IPS-11a (cell line): ENCODE data around the gene WBP2NL.
A peak's percentile ranks its signal among the peaks of the same experiment; 100 is the strongest.

ENCODE experiments used
- H3K4me3 ChIP-seq: one replicate; pipeline ENCODE4 v1.5.1; 2013; ENCODE audit warnings: low read depth, low read length, control low read depth

WBP2NL gene

DNA sequence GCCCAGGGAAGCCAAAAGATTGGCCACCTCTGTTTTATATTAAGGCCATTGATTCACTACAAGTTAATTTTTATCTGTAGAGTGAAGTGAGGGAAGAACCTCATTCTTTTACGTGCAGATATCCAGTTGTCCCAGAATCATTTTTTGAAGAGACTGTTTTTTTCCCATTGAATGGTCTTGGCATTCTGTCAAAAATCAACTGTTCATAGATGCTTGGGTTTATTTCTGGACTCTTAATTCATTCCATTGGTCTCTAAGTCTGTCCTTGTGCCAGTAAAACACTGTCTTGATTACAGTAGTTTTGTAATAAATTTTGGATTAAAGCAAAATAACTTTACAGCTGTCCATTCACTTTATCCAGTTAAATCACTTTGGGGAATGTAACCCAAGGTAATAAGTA lies 26.8 kb downstream of the WBP2NL start:
- H3K4me3 ChIP-seq, result no peak overlapping the region

DNA sequence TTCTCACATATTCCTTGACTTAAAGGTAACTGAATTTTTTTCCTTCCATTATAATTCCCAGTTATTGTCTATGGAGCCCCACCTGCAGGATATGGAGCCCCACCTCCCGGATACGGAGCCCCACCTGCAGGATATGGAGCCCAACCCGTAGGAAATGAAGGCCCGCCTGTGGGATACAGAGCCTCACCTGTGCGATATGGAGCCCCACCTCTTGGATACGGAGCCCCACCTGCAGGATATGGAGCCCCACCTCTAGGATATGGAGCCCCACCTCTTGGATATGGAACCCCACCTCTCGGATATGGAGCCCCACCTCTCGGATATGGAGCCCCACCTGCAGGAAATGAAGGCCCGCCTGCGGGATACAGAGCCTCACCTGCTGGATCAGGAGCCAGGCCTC lies 28.1 kb downstream of the WBP2NL start:
- H3K4me3 ChIP-seq, result no peak overlapping the region

DNA sequence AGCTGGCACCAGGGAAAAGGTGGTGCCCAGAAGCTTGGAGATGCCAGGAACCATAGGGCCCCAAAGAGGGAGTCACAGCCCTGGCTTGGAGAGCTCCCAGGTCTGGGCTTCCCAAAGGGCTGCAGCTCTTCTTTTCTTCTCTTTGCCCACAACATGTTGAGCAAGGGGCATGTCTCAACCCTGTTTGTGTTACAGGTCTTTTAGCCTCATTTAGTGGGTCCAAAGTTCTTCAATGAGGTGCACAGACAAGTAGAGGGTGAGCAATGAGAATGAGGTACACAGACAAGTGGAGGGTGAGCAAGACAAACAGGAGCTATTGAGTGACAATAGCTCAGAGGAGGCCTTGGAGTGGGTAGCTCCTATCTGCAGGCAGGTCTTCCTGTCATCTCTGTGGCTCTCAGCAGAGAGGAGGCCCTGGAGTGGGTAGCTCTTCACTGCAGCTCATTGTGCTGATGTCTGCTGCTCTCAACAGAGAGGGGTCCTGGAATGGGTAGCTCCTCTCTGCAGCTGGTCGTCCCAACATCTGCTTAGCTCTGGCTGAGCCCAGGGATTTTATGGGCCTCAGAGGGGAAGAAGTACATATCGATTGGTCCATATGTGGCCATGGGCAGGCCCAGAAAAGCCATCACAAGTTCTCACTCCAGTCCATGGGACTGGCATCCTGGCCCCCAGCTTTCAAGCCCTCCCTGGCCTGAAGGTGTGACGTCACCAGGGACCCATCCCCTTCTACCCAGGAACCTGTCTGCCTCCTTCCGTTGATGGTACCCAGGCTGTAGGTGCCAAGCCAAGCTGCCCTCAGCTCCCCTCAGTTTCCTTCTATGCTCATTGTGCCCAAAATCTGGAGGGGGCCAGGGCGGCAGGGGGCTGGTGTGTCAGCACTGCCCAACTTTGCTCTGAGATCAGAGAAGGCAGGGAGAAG lies 34.9 kb downstream of the WBP2NL start:
- no peak overlapping the region for H3K4me3 ChIP-seq

DNA sequence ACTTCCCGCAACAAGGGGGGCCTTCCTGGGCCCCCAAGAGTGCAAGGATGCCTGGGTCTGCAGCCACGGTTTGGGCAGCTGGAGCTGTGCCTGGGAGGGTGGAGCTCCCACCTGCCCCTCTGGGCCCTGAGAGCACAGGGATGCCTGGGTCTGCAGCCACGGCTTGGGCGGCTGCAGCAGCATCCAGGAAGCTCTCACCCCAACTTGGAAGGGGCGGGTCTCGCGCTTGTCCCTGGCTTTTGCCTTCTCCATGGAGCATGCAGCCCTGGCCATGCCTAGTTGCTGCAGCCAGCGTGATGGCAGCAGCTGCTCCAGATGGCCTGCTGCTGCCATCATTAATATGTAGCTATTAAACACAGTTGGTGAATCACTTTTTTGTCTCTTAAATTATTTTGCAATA lies 36.7 kb downstream of the WBP2NL start:
- H3K4me3 ChIP-seq, result no peak overlapping the region

DNA sequence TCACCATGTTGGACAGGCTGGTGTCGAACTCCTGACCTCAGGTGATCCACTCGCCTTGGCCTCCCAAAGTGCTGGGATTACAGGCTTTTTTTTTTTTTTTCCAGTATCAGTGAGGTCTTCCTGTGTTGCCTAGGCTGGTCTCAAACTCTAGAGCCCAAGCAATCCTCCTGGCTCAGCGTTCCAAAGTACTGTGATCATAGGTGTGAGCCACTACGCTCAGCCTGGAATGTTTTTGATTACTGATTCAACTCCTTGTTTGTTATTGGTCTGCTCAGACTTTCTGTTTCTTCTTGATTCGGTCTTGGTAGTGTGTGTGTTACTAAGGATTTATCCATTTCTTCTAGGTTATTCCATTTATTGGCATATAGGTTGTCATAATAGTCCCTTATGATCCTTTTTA lies 40.7 kb downstream of the WBP2NL start:
- H3K4me3 ChIP-seq, result no peak overlapping the region

DNA sequence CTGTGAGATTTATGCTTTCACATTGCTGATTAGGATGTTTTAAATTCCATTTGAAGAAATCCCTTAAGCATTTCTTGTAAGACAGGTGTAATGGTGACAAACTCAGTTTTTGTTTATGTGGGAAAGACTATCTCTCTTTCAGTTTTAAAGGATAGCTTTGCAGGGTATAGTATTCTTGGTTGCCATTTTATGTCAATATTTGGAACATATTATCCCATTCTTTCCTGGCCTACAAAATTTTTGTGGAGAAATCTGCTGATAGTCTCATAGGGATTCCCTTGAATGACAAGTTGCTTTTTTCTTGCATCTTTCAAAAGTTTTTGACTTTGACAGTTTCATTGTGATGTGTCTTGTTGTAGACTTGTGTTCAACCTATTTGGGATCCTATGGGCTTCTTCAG lies 43.2 kb downstream of the WBP2NL start:
- H3K4me3 ChIP-seq, result no peak overlapping the region

DNA sequence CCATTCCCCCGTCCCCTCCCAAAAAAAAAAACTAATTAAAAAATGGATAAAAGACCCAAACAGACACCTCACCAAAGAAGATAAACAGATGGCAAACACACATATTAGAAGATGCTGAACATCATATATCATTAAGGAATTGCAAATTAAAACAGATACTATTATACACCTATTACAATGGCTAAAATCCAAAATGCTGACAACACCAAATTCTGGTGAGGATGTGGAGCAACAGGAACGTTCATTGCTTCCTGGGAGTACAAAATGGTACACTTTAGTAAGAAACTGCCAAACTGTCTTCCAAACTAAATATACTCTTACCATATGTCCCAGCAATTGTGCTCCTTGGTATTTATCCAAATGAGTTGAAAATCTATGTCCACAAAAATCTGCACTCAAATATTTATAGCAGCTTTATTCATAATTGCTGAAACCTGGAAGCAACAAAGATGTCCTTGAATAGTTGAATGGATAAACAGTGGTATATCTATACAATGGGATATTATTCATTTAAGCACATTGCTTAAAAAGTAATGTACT lies 52.1 kb downstream of the WBP2NL start:
- H3K4me3 ChIP-seq, result no peak overlapping the region

DNA sequence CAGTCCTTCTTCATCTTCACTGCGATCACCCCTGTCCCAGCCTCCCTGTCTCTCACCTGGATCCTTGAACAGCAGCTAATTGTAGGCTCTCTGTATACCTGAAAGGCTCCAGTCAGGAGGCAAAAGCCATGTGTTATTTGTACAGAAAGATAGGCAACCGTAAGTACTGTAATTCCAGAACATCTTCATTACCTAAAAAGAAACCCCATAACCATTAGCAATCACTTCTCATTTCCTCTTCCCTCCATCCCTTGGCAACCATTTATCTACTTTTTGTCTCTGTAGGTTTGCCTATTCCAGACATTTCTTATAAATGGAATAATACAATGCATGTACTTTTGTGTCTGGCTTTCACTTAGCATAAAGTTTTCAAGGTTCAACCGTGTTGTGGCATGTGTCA lies 54.2 kb downstream of the WBP2NL start:
- H3K4me3 ChIP-seq, result no peak overlapping the region

DNA sequence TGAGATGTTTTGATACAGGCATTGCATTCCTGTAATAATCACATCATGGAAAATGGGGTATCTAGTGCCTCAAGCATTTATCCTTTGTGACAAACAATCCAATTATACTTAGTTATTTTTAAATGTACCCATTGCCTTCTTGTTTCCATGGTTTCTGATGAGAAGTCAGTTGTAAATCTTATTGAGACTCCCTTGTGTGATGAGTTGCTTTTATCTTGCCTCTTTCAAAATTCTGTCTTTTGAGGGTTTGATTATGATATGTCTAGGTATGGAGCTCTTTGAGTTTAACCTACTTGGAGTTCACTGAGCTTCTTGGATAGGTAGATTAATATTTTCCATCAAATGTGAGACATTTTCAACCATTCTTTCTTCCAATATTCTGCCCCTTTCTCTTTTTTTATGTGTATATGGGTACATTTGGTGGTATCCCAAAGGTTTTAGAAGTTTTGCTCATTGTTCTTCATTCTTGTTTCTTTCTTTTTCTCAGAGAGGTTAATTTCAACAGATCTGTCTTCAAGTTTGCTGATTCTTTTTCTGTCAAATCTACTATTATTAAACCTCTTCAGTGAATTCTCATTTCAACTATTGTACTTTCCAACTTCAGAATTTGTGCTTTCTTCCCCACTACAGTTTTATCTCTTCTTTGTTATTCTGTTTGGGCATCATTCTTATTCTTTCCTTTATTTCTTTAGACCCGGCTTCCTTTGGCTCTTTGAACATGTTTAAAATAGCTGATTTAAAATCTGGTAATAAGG lies 58.3 kb downstream of the WBP2NL start:
- H3K4me3 ChIP-seq, result no peak overlapping the region

DNA sequence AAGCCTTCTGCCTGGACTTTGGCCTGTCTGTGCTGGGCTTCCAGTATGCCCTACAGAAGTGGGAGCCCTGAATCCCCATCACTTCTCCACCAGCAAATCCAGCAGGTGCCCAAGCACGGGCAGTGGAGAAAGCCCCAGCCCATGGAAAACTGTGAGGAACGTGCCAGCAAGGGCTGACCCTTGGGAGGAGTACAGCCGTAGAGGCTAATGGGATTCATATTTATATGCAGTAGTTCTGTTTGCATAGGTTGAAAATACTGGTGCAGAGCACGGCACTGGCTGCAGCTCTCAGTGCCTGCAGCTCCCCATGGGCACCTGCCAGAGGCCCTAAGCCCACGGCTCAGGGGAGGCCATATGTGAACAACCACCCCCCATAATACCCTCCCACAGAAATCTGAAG lies 61.9 kb downstream of the WBP2NL start:
- H3K4me3 ChIP-seq, result no peak overlapping the region

DNA sequence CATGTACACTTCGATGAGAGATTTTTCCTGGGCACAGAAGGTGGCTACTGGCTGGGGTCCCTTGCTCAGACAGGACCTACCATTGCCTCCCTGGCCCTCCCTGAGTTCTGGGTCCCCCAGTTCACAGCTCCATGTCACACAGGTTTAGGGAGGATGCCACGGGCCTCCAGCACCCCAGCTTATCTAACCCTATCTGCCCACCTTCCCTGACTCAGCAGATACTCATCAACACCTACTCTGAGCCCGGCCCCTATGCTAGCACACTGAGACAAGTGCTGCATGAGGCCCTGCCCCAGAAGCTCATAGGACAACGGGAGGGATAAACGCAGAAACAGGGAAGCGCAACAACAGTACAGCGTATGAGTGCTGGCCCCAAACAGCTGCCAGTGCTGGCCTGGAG lies 62.5 kb downstream of the WBP2NL start:
- H3K4me3 ChIP-seq, result no peak overlapping the region

DNA sequence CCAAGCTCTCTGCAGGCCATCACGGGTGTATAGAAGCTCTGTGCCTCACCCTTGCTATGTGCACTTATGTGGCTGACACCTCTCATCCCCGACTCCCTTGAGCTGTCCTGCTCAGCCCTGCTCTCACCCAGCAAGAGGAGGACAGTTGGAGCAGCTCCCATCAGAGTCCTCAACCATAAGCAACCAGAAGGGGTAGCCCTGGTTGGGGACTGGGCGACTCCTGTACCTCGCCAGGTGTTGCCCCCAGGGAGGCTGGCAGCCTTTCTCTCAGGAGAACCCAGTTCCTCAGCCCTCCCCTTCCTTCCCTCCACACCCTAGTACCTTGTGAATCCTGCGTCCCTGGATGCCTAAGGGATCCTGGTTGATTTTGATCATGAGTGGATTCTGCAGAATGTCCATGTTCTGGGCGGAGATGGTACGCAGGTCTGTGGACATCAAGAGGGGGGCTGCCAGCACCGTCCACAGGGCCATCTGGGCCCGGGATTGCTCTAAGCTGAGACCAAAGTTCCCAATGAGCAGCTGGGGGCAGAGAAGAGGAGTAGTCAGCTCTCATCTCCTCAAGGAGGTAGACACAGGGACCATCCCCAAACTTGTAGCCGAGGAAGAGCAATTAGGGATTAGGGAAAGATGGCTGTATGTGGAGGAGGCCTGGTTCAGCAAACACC lies 64.0 kb downstream of the WBP2NL start:
- no peak overlapping the region for H3K4me3 ChIP-seq

DNA sequence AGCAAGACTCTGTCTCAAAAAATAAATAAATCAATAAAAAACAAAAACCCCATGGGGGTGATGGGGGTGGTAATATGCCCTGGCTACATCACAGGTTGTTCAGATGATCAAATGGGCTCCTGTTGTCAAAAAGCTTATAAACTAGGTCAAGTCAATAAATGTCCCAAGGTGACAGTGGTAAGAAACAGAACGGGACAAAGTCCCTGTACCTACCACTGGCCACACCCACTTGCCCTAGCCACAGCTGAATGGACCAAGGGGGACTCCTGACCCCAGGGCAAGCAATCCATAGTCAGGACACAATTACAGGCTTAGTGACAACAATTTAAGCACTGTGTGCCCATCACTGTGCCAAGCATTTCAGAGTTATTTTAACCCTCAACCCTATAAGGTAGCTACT lies 66.0 kb downstream of the WBP2NL start:
- no peak overlapping the region for H3K4me3 ChIP-seq

DNA sequence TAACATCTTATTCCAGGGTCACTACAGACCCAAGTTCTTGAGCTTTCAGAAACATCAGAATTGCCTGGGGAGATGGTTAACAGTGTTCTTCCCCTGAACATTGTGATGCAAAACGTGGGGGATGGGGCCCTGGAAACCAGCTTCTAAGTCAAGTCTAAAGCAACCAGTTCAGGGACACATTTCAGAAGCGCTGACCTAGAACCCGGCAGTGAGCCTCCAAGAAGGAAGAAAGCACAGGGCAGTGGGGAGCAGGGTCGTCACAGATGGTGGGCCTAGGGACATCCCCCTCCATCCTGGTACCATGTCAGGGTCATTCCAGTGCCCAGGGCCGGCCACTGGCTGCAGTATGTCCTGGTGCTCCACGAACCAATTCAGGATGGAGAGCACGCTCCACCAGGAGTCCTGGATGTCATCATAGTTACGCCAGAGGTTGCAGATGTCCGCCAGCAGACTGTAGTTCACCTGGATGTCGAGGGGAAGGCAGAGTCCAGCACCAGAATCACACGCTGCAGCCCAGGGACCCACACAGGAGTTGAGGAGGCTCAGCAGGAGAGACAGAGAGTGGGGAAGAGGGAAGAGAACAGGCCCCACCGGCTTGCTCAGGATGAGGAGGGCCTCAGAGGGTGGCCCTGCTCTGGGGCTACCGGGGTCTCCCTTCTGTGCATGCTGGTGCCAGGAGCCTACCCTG lies 67.0 kb downstream of the WBP2NL start:
- H3K4me3 ChIP-seq, result no peak overlapping the region

DNA sequence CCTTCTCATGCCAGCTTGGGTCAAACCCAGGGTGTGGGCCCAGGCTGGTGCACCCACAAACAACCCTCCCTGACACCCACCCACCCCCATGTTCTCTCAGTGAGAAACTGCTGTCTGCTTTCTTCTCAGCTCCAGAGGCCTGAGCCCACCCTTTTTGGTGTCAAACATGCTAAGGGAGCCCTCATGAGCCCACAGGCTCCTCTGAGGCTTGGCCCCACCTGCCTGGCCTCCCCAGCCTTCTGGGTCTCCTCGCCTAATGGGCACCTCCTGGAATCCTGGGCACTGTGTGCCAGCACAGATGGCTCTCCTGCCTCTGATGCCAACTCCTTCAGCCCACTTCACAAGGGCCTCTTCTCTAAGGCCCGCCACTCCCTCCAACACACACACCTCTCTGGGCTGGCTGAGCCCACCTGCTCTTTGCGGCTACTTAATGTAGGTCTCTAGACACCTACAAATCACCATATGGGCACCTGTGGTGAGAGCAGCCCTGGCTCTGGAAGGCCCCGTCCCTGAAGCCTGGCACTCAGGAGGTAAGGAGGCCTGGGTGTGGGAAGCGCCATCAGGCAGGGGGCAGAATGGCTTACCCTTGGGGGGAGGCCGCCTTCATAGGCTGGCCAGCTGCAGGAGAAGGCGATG lies 67.7 kb downstream of the WBP2NL start:
- H3K4me3 ChIP-seq, result no peak overlapping the region

DNA sequence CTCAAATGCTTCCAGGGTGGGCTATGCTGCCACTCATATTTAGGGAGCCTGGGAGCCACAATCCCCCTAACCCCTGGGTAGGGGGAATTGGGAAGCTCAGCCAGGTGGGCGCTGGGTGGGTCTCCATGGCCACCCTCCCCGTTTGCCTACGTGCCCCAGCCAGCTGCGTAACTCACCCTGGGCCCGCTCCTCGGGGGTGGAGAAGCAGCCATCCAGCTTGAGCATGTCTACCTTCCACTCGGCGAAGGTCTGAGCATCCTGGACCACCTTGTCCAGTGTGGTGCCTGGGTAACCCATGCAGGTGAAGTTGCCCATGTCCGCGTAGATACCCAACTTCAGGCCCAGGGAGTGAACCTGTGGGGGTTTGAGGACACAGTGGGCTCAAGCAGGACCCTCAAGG lies 68.3 kb downstream of the WBP2NL start:
- no peak overlapping the region for H3K4me3 ChIP-seq

DNA sequence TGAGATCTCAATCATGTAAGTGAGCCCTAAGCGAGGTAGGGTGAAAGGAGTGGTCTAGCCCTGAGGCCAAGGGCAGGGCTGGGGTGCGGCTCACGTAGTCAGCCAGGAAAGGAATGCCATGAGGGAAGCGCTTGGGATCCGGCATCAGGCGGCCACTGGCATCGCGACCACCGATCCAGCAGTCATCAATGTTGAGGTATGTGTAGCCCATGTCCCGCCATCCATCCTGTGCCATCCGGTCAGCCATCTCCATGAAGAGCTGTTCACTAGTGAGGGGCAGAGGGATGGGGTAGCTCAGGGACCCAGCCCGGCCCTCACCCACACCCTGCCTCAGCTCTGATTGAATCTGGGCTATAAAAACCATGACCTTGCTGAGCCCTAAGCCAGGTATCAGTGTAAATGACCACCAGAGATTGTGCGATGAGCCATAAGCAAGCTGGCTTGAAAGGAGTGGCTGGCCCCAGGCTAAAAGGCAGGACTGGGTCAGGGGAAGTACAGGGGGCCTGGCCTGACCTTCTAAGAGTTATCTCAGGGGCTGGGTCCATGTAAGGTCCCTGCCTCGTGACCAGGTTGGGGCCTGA lies 69.2 kb downstream of the WBP2NL start:
- H3K4me3 ChIP-seq, result no peak overlapping the region

DNA sequence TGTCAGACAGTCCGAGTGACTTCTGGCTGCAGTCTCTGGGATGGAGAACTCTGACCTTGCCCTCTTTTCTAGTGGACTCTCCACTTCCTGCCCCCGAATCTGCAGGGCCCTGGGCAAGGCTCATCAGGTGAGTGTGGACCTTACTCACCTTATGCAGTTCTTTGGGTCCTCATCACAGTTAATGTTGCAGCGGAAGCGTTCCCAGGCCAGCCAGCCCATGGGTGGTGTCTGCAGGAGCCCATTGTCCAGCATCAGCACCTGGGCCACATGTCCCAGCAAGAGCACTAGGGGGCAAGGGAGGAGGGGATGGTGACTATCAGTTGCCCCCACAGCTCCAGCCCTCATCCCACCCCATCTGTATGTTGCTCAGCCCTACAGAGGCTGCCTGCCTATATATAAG lies 69.7 kb downstream of the WBP2NL start:
- H3K4me3 ChIP-seq, result no peak overlapping the region

DNA sequence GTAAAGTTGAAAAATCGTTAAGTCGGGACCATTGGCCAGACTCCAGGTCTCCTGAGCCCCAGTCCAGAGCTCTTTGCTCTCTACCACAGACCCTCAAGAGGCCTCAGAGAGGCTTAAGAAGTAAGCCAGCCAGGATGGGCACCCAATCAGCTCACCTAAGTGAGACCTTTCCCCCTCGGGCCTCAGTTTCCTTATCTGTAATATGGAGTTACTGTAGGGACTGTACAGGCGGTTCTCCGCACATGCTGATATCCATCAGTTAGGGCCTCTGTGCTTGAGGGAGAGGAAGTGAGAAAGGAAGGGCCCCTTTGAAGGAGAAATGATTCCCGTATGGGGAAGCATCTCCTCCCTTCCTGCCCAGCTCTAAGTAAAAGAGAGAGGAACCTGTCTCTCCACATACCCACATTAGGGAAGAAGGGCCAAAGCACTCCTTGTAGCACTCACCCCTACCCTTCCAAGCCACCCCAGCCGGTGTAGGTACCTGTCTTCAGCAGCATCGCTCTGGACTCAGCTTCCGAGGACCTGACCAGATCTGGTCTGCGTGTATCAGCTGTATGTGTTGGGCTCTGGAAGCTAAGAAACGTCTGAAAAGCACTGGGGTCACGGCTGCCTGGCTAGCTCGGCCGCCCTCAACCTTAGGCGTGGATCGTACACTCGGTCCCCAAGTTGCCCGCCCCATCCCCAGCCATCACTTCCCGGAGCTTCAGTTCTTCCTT lies 71.4 kb downstream of the WBP2NL start:
- H3K4me3 ChIP-seq, result peak overlapping the region; percentile 43
